Right lobe of liver (tissue), 6 donors: ENCODE results near the gene TRIM52. TPM values are rescaled to one million over a fixed set of nuclear protein-coding genes. Genes with fewer than 3 reads are reported as not detected.
A peak's percentile ranks its signal among the peaks of the same experiment; 100 is the strongest.

Experiments
- ATAC-seq, 4 donors: fragments of 200-7000 bp; cut with Tn5 transposase; one replicate each; pipeline ENCODE4 v1.9.1; 2020; ENCODE audit warnings: mild to moderate bottlenecking in 4 of 4, moderate library complexity in 4 of 4
- DNase-seq, 3 donors: peaks; one replicate each; pipeline ENCODE4 v3.0.0-alpha.2; 2020
- H3K27ac ChIP-seq, 3 donors: fragments of 200-600 bp; one replicate each; pipeline ENCODE4 v1.8.0; 2022
- H3K27me3 ChIP-seq, 2 donors: fragments of 200-600 bp; one replicate each; pipeline ENCODE4 v1.8.0; 2022
- H3K36me3 ChIP-seq, 4 donors: fragments of 200-600 bp; sonication (generic) in 1 of 4; one replicate each; pipeline versions ENCODE4 v1.5.1 to v1.8.0; 2017 to 2022; ENCODE audit warnings: control low read depth in 1 of 4
- H3K4me1 ChIP-seq, 4 donors: fragments of 200-600 bp; sonication (generic) in 1 of 4; one replicate each; pipeline versions ENCODE4 v1.5.1 to v1.8.0; 2017 to 2022; ENCODE audit warnings: control low read depth in 1 of 4
- H3K4me3 ChIP-seq, 3 donors: fragments of 200-600 bp; one replicate each; pipeline ENCODE4 v1.8.0; 2022
- H3K9me3 ChIP-seq, 4 donors: fragments of 200-600 bp; sonication (generic) in 1 of 4; one replicate each; pipeline versions ENCODE4 v1.5.1 to v1.8.0; 2017 to 2022; ENCODE audit warnings: control low read depth in 1 of 4
- CTCF ChIP-seq, 4 donors: fragments of 200-600 bp in 3 of 4; fragments of 450-650 bp in 1 of 4; IDR thresholded peaks; one replicate each; pipeline versions ENCODE4 v1.5.1 to v1.8.0; 2016 to 2022; ENCODE audit warnings: antibody characterized with exemption in 4 of 4, mild to moderate bottlenecking in 2 of 4
- POLR2A ChIP-seq: fragments of 450-650 bp; IDR thresholded peaks from one replicate; pipeline ENCODE4 v1.6.1; 2017; ENCODE audit warnings: antibody characterized with exemption, mild to moderate bottlenecking
- WGBS: methylation state at CpG from one replicate; pipeline ENCODE4 v1.1.6; 2018; ENCODE audit warnings: low coverage, low lambda C conversion rate; ENCODE audit not compliant: insufficient coverage; ENCODE audit errors: missing lambda C conversion rate; 5-methylcytosine and 5-hydroxymethylcytosine counted together
- intact Hi-C, 2 donors: fragments of 100-400 bp; cut with DNase I; formaldehyde crosslinking; loops; one replicate each; pipeline versions ENCODE4 v1.11.2 to v1.14.1; 2022
- total RNA-seq, 6 experiments: library from RNA; depleted of rRNA in 2 of 6; stranded (reverse); fragments of >200 nt in 2 of 6; fragmentation: NEBNext Ultra II Directional in 3 of 6; extraction: Animal tissue kit (Norgen Biotek cat#: 25700) in 3 of 6; gene quantifications; one replicate each; pipeline versions ENCODE4 v1.1.0 to v1.2.4, GENCODE V29; 2016 to 2023
- donor health status: DM: no; HTN: yes; CAD: no.
- donor health status: DM: no; HTN: no; CAD: no.
- donor health status: DM: no; HTN: no; CAD: no.
- donor health status: DM: no; HTN: yes; CAD: no.
- donor health status: DM: no; HTN: yes; CAD: no.

The TRIM52 gene
- total RNA-seq, 6 experiments from 2014 or later, result 2.8 to 6.5 (median 4.6) TPM

DNA sequence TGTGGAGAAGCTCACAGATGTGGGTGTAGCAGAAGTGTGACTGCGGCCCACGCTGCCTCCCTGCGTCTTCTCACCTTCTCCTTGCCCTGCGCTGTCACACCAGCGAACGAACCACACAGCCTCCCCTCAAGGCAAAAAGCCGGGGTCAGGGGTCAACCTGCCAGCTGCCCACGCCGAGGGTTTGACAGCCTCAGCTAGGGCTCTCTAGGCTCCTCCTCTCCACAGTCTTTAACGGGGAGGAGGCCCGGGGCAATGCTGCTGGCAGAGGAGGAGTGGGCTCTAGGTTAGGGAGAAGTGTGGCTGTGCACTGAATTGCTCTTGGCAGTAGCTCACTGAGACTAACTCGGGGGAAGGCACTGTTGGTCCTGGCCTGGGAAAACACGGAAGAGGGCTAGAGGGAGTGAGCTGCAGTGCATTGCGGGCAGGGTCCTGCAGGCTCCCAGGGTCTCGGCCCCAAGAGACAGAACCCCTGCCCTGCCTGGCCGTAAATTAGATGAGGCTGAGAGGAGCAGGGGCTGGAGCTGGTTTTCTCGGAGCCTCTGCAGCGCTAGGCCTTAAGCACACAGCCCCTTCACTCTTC is 4.2 kb upstream of the TRIM52 start:
- no peak overlapping the region for H3K27ac ChIP-seq
- ATAC-seq (no peak), DNase-seq (no peak)
- no peak overlapping the region for H3K4me3 ChIP-seq
- H3K27me3 ChIP-seq, result no peaks in the 10 kb centered on the region
- intact Hi-C loops, result no loop called here
- 71% methylated on average over 6 of the region's 18 CpGs for WGBS
- H3K36me3 ChIP-seq, result no peaks in the 10 kb centered on the region
- H3K4me1 ChIP-seq, result no peaks in the 10 kb centered on the region
- H3K9me3 ChIP-seq, result no peaks in the 10 kb centered on the region
- TF ChIP-seq CTCF (IDR thresholded peaks at IDR 0.05) (no peak), POLR2A (no peak)

- Histone ChIP-seq H3K36me3 (no peaks in the 10 kb centered on the region), H3K4me3 (no peak overlapping the region), H3K4me1 (peaks cover 0 to 14% (median 4%) of the 10 kb centered on the region in 4 donors), H3K9me3 (no peaks in the 10 kb centered on the region), H3K27me3 (no peaks in the 10 kb centered on the region), H3K27ac (no peak overlapping the region)
- WGBS, result 27% methylated on average over 5 of the region's 5 CpGs
- ATAC-seq, result no peak
- intact Hi-C loops, result no loop called here
- DNase-seq, result no peak
- TF ChIP-seq POLR2A, result no peak
Measured at GRCh38 chr5:181263633-181264032, 2.7 kb upstream of the TRIM52 start.

DNA sequence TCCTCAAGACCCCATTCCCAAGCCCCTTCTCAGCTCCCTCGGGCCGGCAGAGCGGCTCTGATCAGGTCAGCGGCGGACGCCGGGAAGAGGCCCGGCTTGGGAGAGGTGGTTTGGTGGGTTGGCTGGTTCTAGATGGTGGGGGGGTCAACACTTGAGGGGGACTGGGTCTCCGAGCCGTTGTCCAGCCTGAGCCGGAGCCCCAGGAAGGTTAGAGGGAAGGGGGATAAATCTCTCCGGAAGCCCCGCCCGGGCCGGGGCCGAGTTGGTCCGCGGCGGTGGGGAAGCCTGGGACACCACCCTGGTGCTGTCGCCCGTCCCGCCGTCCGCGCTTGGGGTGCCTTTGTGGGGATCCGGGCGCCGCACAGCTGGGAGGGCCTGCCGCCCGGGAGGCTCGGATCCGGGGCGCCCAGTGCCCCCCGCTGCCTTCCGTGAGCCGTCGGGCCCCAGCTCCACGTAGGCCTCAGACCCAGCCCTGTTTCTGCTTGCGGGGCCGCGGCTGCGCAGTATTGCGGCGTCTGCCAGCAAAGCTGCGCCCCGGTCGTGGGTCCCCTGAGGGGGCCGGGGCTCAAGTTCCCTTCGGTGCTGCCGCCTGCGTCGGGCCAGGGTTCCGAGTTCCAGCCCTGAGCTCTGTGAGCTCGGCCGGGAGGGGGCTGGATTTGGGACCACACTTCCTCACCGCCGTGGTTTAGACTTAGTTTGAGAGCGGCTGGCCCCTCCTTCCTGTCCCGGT is 542 bp upstream of the TRIM52 start:
- H3K9me3 ChIP-seq, result no peaks in the 10 kb centered on the region
- H3K36me3 ChIP-seq, result no peaks in the 10 kb centered on the region
- H3K27ac ChIP-seq, result peak overlapping the region; percentile 98 to 100 (median 100)
- peak; percentile 73 to 85 (median 84) for DNase-seq
- ATAC-seq, result peak; percentile 74 to 81 (median 78)
- TF ChIP-seq POLR2A (peak; percentile 84), CTCF (IDR thresholded peaks at IDR 0.05) (no peak)
- H3K4me3 ChIP-seq, result peak overlapping the region; percentile 86 to 94 (median 89)
- H3K27me3 ChIP-seq, result no peaks in the 10 kb centered on the region
- intact Hi-C loops, result no loop called here
- 0% methylated on average over 8 of the region's 59 CpGs for WGBS
- peaks cover 0 to 31% (median 10%) of the 10 kb centered on the region in 4 donors for H3K4me1 ChIP-seq

DNA sequence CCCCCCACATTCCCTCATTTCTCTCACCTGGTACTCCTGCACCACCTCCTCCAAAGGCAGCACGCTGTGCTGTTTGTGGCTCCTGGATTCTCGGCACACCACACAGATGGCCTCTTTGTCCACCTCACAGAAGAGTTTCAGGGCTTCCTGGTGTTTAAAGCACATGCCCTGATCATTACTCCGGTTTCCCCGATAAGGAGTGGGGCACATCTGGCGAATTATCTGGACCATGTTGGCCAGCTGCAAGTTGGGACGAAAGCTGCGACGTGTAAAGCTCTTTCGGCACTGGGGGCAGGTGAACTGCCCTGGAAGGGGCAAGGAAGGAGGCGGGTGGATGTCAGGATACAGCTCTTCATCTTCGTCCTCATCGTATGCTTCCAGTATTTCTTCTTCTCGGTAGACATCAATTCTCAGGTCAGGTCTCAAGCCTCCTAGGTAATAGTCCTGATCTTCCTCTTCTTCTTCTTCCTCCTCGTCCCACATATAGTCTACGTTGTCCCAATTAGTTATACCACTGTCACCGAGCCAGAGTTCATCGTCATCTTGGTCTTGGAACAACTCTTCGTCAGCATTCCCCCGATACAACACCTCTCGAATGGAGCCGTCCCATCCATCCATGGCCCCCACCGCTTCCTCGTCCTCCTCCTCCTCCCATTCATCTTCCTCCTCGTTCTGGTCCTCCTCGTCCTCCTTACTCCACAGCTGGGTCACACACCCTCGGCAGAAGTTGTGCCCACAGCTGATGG is 796 bp downstream of the TRIM52 start:
- H3K27ac ChIP-seq, result peak overlapping the region; percentile 98 to 100 (median 100)
- TF ChIP-seq POLR2A, result no peak
- TF ChIP-seq CTCF (IDR thresholded peaks at IDR 0.05), result no peak
- H3K9me3 ChIP-seq, result no peaks in the 10 kb centered on the region
- no peaks in the 10 kb centered on the region for H3K27me3 ChIP-seq
- H3K4me3 ChIP-seq, result peak overlapping the region; percentile 86 to 94 (median 89)
- no peak for ATAC-seq
- intact Hi-C loops, result no loop called here
- DNase-seq, result no peak
- WGBS, result under 1% methylated on average over 26 of the region's 26 CpGs
- H3K4me1 ChIP-seq, result peaks cover 0 to 38% (median 12%) of the 10 kb centered on the region in 4 donors
- no peaks in the 10 kb centered on the region for H3K36me3 ChIP-seq

GRCh38 chr5:181259283-181259682 is 1.7 kb downstream of the TRIM52 start:
- Histone ChIP-seq H3K4me1 (peaks cover 0 to 44% (median 12%) of the 10 kb centered on the region in 4 donors), H3K27me3 (no peaks in the 10 kb centered on the region), H3K36me3 (no peaks in the 10 kb centered on the region), H3K9me3 (no peaks in the 10 kb centered on the region), H3K4me3 (peak overlapping the region; percentile 86 to 94 (median 89)), H3K27ac (no peak overlapping the region)
- TF ChIP-seq CTCF (IDR thresholded peaks at IDR 0.05), result no peak
- no peak for TF ChIP-seq POLR2A
- DNase-seq (no peak), ATAC-seq (no peak)
- WGBS, result 20% methylated on average over 2 of the region's 2 CpGs
- intact Hi-C loops, result no loop called here
